Measurements from ENCODE around the gene TMEM154.

The TMEM154 gene

DNA sequence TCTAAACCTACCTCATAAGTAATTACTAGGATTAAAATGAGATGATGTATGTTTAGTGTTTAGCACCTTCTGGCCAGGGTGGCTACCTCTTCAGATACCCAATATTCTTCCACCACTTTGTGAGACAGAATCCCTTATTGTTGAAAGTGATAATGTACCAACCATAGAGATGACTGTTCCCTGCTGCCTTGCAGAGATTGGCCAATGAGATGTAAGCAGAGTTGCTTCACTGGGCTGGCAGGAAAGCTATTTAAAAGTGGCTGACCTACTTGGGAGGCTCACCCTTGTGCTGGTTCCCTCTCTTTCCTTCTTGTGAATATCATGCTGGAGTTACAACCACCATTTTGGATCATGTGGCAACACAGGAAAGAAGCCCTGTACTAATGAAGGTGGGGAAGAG is 58.9 kb downstream of the TMEM154 start:
- DNase-seq: no peak

GRCh38 chr4:152620218-152620617 is 59.6 kb downstream of the TMEM154 start:
- DNase-seq: no peak

GRCh38 chr4:152619556-152619955 is 60.2 kb downstream of the TMEM154 start:
- no peak for DNase-seq

- no peak for DNase-seq
Observed at GRCh38 chr4:152618971-152619370, 60.8 kb downstream of the TMEM154 start.

DNA sequence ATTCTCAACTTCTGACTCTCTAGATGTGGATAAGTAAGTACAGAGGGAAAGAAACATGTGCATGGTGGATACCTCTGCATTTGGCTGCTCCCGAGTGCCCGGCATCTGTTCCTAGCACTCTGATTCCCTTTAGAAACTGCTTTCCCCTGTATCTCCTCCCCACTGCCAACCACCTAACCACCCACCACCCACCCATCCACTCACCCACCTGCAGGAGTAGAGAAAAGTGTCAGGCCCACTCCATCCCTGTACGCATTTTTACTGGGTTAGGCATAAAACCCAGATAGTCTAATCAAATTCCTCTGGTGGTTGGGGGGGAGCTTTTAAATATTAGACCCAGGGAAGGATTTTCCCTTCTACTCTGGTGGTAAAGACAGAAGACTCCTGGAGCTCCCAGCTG is 63.0 kb downstream of the TMEM154 start:
- DNase-seq: no peak

- no peak for DNase-seq
Observed at GRCh38 chr4:152613841-152614721, 65.7 kb downstream of the TMEM154 start.

GRCh38 chr4:152613351-152613750 is 66.4 kb downstream of the TMEM154 start:
- DNase-seq: no peak

DNA sequence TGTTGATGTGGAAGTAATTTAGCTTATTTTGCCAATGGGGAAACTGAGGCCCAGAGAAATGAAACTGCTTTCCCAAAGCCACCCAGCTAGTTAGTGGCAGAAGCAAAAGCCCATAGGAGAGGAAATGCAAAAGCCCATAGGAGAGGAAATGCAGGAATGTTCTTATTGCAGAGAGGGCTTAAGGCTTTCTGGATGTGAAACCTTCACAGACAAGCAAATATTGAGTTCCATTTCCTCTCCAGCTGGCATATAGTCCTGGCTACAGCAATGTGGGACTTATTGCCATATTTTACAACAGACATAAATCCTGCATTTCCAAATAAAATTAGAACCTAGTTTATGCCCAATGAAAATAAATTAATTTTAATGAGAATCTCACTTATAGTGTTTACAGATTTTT is 69.7 kb downstream of the TMEM154 start:
- no peak for DNase-seq

- no peak for DNase-seq
Observed at GRCh38 chr4:152609481-152609880, 70.3 kb downstream of the TMEM154 start.

DNA sequence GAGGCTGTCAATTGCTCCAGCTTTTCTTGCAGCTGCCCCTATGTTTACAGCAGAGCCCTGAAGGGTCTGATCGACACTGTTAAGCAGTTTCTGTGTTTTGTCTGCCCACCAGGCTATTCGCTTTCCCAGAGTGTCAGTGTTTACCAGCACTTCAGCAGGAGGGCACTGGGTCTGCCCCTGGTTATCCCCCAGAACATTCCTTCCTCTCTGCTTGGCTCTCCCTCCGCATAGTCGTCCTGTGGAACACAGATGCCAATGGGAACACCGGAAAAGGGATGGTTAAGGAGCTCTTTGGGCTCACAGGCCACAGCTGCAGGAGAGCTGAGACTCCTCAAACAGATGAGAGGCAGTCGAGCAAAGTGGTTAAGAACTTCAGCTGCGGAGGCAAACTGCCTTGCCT is 72.6 kb downstream of the TMEM154 start:
- DNase-seq: no peak

- no peak for DNase-seq
Observed at GRCh38 chr4:152606753-152607152, 73.0 kb downstream of the TMEM154 start.

DNA sequence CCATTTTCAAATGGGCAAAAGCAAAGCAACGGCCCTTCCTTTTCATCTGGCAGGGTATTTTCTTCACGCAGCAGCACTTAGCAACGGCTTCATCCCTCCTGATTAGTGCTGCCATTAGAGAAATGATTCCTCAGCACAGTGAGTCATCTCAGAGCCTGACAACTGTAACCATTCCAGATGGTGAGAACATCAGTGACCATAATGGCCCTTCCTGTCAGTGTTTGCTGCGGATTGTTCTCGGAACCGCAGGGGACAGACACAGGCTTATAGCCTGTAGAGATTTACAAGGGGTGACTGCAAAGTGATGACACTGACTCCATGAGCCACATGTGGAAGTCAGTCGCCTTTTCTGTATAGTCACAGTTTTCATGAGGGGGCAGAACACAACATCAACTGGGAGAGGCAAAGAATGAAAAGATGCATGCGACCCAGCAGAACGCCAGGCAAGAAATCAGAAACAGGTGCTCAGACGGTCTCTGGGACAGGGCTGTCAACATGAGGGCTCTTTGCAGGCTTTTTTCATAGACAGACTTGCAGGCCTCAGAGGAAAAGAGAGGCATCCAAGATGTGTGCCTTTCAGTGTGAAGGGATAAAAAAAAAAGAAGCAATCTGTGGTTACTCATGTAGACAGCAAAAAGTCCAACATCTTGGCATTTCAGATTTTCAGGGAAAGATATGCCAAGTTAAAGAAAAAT is 74.0 kb downstream of the TMEM154 start:
- DNase-seq: no peak

DNA sequence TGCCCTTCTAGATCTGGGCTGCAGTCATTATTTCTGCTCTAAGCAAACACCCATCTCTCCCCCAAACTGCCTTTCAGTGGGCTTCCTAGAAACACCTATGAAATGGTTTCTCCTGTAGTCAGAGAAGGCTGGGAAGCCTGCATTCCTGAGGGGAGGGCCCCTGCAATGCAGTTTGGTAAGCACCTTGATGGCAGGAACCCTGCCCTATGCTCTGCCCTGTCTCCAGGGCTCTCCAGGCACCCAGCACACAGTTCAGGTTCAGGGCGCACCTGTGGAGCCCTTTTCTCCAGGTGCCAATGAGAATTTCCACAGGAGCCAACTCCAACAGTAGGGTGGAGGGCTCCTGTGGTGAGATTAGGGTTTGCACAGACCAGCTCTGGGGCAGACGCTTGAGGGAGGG is 74.8 kb downstream of the TMEM154 start:
- DNase-seq: no peak

DNA sequence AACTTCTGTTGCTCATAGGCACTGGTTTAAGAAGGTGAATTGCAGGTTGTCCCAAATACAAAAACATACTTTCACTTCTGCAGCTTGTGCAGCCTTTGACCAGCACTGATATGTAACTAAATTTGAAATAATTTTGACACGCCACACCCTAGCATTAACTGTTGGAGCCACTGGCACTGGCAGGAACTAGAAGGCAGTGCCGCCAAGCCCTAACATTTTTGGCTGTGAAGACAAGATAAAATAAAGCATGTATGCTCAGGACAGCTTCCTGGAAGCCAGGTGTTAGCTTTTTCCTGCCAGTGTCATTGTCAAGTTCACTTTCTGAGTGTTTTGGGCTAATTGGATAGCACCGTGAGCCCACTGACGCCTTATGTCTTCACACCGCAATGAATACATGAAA is 78.6 kb downstream of the TMEM154 start:
- no peak for DNase-seq

GRCh38 chr4:152599636-152600035 is 80.2 kb downstream of the TMEM154 start:
- DNase-seq: no peak

GRCh38 chr4:152599095-152599494 is 80.7 kb downstream of the TMEM154 start:
- no peak for DNase-seq

DNA sequence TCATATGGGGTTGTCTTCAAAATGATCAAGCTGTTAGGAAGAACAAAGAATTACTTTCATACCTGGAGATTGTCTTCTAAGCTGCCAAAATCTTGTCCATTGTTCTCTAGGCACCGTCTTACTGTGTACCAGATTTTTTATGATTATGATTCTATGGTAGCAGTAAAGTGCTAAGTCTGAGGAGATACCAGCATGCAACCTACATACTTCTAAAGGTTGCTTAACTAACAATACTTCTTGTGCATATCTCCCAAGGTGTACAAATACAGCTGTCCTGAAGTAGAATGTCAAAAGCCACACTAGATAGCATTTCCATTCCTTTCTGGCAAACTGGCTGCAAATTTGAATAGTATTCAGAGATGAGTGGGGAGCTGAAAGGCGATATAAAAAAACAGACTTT is 81.3 kb downstream of the TMEM154 start:
- DNase-seq: no peak

DNA sequence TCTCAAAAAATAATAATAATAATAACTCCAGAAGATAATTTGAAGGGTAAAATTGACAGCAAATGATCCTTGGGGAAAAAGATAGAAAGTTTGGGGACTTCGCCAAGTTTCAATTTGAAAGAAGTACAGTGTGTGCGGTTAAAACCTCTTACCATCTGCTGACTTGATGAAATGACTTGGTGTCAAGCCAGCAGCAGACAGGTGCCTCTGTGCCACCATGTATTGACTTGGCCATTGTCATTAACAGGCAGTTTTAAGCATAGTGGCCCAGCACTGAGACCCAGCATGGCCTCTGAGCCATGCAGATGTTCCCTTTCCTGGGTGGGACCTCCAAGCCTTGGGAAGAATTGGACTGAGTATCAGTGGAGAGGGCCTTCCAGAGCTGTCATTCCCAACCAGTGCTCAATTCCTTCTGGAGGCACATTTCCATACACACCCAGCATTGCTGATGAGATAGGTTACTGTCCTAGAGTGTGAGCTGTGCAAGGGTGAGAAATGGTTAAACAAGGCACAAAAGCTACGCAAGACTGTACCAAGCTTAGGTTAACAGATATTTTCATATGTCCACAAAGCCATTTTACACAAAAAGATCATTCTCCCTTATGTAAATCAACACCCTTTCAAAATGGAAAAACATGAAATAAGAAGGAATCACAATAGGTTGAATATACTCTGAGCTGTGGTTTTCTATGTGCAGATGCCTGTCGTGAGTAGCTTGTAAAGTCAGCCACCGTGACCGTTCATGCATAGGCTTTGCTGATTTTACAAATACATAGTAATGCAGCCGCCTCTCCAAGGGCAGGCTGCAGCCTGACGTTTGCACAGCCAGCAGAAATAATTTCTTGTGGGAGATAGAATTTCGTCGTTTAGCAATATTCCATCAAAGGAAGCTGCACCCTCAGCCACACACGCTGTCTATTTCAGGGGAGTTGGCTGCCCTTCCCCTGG is 84.5 kb downstream of the TMEM154 start:
- DNase-seq: no peak

DNA sequence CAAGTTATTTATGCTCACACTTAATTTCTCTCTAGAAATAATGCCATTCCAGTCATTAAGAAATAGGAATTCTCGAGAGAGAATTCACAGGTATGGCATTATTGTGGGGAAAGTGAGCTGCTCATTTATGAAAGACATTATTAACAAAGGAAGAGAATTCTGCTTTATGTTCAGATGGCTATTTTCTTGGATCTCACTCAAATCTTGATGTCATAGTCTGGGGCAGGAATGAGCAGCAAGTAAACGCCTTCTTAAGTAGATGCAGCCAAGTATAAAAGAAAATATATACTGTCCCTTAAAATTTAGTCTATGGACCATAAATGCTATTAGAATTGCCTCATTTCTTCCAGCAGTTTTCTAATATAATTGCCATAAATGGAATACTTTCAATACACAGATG is 85.7 kb downstream of the TMEM154 start:
- DNase-seq: no peak

DNA sequence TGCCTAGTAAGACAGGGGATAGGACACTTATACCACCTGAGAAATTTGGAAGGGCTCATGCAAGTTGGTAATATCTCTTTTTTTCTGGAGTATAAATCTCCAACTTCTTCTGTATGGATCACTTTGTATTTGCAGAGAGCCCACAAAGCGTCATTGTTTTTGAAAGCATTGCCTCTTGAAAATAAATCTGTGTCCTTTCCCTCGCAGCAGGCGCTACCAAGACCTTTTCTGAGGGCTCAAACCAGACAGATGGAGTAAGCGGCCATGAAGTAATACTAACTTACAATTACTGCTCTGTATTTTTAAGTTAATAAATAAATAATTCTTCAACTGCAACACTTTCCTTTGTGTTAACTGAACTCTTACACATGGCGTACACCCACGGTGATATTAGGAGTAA is 87.9 kb downstream of the TMEM154 start:
- DNase-seq: no peak

DNA sequence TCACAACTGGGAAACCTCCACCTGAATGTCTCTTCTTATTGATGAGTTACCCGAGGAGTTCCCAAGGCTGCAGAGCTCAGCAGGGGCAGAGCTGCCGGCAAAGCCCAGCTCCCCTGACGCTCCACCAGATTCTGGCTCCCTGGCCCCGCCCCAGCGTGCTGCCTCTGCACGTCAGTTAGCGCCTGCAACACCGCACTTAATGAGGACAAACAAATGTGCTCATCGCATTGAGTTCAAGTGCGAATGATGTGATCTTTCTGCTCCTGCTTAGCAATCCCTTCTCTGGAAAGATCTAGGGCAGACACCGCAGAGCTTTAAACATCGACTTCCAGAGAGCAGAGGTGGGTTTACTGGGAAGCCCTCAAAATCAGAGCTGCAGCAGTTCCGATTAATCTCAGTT is 88.4 kb downstream of the TMEM154 start:
- no peak for DNase-seq

DNA sequence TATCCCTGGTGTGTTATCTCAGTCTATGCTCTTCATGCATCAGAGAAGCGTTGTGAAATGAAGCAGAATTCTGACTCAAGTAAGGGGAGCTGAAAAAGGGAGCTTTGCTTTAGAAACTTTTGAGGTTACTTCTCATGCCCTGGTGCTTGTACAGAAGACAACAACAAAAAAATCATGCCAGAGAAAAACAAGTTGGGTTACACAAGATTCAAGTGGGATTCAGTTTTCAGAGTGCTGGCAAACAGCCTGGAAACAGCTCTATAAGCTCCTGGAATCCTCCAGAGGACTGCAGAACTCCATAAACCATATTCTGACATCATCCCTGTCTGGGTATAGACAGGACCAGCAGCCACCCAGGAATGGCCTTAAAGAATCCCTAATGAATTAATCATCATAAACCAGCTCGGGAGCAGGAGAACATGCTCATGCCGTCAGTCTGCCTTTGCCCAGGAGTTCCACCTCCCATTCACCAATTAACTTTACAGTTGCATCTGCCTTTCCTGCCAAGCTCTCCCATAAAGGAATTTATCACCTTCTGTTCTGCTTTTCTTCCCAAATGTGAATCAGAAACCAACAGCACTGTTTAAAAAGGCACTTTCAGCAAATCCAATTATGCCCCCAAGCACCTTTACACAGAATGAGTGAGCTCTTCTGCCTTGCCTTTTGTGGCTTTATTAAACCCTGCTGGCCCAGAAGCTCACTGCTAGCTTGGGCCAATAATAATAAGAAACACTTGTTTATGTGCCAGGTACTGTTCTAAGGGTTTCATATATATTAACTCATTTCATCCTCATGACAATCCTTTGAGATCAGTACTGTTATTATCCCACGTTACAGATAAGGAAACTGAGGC is 89.4 kb downstream of the TMEM154 start:
- DNase-seq: no peak
